GM18508 (cell line): ENCODE measurements around the gene LCOR.

Source experiments
- ATAC-seq: cut with Tn5 transposase; IDR thresholded peaks from one replicate; pipeline ENCODE4 v1.9.1; 2021; ENCODE audit warnings: moderate number of reproducible peaks; ENCODE audit not compliant: insufficient read depth, unreplicated experiment

Gene LCOR

GRCh38 chr10:96978621-96979154 lies 146.6 kb downstream of the LCOR start:
- peak; percentile 45 for ATAC-seq

- ATAC-seq = no peak
Observed at GRCh38 chr10:96982149-96982930, 150.2 kb downstream of the LCOR start.

GRCh38 chr10:96984541-96985131 lies 152.5 kb downstream of the LCOR start:
- no peak for ATAC-seq

GRCh38 chr10:96986200-96986856 lies 154.2 kb downstream of the LCOR start:
- ATAC-seq = no peak

GRCh38 chr10:96987141-96987841 lies 155.2 kb downstream of the LCOR start:
- ATAC-seq = no peak

GRCh38 chr10:96987842-96988175 lies 155.7 kb downstream of the LCOR start:
- no peak for ATAC-seq

- no peak for ATAC-seq
Observed at GRCh38 chr10:96988426-96988825, 156.3 kb downstream of the LCOR start.

DNA sequence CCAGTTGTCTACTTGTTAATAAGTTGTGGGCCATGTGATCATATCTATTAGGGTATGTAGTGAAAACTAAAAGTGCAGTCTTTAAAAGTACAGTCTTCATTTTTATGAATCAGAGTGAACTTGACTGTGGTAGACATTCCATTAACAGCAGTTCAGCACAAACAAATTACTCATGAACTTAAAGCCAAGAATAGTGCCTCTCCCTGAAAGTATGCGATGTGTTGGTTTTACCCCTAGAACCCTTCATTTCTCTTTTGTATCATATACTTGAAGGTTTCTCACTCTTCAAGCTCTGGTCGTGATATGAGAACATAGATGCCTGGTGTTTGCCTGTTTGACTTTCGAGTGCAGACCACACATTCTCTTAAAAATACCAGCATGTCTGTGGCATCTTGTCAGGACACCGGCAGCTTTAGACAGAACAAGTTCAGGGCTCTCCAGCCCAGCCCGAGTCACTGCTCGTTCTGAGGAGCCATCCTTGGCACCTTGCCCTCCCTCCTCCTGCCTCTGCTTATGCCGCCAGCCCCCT lies 159.3 kb downstream of the LCOR start:
- no peak for ATAC-seq

- ATAC-seq = no peak
Observed at GRCh38 chr10:96992721-96993120, 160.6 kb downstream of the LCOR start.

GRCh38 chr10:96995851-96996250 lies 163.8 kb downstream of the LCOR start:
- ATAC-seq = no peak

DNA sequence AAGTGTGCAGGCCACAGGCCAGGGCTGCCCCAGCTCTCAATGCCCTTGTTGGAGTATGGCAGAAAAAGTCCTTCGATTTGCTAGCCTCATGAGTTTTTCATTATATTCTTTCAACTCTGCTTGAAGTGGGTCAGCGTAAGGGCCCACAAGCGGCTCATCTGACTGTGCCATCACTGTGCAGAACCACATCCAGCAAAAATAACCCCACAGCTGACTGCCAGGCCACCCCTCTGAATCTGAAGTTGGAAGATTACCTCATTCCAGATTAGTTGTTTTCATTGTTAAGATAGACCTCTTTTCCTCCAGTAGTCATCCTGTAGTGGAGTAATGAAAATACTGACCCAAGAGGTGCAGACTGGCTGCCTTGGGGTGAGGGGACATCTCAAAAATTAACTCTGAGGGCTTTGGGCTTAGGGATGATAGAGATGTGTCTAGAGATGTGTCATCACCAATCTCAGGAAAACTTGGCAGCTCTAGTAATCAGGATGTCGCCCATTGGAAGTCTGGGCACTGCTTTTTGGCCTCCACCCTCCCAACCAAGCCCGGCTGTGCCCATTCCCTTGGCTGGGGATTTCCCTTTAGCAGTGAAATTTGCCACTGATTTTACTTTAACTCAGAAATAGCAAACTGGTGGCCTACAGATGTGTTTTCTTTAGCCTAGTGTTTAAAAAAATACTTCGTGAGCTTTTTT lies 164.3 kb downstream of the LCOR start:
- ATAC-seq = no peak

GRCh38 chr10:96998329-96998888 lies 166.3 kb downstream of the LCOR start:
- no peak for ATAC-seq

GRCh38 chr10:96999337-96999736 lies 167.2 kb downstream of the LCOR start:
- ATAC-seq = no peak

DNA sequence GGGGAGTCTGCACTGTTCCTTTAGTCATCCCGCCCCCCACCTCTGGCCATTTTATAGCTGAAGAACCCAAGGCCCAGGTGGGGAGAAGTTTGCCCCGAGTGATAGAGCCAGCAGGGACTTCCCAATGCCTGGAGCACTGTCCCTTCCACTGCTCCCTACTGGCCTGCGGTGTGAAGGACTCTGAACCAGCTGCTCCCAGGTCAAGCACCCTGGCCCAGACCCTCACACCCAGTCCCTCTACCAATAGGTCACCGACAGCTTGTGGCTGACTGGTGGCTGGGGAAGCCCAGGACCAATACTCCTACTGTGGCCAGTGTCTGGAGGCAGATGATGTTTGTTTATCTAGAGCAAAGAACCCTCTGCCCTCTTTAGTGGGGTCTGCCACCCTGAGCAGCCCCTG lies 167.9 kb downstream of the LCOR start:
- ATAC-seq = no peak

GRCh38 chr10:97000487-97001182 lies 168.5 kb downstream of the LCOR start:
- no peak for ATAC-seq

DNA sequence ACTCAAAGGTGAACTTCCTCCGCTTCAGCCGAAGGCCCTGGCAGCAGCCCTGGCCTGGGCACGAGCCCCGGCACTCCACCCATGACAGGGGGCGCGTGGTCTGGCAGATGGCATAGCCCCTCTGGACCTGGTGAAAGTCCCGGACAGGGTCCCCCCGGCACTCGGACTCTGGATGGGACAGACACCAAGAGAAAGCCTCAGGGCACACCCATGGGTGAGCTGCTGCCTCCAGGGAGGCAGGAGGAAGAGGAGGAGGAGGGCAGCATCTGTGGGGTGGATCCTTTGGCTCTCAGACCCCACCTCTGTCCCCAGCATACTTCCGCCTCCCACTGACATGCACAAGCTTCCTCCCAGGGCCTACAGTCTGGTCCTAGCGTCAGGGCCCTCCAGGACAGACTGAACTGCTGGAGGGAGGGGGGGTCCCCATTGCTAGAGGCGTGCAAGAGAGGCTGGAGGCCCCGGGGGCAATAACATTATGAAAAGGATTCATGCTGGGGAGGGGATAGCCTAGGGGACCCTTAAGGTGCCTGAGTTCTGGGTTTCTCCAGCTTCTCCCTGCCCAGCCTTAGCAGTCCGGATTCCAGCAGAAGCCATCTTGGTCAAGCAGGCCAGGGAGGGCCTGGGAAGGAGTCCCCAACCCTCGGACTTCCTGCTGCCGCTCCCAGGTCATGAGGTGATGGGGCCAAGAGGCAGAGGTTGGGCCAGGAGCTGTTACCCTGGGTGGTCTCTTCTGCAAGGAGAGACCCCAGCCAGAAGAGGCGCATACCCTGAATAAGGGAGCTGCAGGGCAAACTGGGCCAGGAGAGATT lies 169.3 kb downstream of the LCOR start:
- ATAC-seq = no peak

DNA sequence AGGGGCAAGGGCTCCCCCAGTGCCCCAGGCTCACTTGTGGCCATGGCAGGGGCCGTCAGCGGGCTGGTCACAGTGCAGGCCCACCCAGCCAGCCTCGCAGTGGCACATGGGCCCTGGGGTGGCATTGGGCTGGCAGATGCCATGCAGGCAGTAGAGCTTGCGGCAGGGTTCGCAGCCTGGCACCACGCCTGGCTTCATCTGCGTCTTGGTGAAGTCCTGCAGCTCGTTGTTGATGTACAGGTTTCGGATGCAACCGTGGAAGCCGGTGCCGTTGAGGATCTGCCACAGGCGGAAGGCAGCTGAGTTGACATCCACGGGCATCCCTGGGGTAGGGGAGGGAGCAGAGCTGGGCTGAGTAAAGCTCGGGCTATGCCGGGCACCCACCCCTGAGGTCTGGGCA lies 170.6 kb downstream of the LCOR start:
- no peak for ATAC-seq

DNA sequence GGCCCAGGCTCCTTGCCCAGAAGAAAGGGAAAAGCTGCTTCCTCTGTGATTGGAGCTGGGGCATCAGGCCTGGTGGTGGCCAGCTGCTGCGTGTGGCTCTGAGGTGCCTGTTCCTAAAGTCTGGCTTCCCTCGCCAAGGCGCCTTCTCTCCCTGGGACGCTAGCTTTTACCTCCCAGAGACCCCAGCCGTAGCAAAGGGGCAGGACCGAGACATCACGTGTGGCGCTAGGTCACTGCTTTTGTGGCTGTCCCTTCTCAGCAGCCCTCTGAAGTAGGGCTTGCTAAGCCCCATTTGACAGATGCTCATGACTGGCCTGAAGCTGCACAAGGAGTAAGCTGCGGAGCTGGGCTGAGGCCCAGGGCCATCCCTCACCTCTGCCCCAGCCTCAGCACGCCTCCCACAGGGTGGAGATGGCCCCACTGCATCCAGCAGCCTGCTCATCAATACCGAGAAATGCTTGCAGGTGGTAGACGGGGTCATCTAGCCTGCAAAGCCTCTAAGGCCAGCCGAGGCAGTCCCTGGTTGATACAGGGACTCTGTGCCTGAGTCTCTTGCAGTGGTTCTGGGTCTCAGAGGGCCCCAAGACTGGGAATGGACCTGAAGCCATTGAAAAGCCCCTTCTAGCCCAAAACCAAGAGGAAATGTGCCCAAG lies 171.2 kb downstream of the LCOR start:
- ATAC-seq = no peak
